Globus pallidus (tissue), 1 donor: ENCODE results near the gene ZNF223.

Experiments
- DNase-seq: peaks from one replicate; pipeline ENCODE4 v3.0.0-alpha.2; 2015; ENCODE audit warnings: low spot score

ZNF223 gene

DNA sequence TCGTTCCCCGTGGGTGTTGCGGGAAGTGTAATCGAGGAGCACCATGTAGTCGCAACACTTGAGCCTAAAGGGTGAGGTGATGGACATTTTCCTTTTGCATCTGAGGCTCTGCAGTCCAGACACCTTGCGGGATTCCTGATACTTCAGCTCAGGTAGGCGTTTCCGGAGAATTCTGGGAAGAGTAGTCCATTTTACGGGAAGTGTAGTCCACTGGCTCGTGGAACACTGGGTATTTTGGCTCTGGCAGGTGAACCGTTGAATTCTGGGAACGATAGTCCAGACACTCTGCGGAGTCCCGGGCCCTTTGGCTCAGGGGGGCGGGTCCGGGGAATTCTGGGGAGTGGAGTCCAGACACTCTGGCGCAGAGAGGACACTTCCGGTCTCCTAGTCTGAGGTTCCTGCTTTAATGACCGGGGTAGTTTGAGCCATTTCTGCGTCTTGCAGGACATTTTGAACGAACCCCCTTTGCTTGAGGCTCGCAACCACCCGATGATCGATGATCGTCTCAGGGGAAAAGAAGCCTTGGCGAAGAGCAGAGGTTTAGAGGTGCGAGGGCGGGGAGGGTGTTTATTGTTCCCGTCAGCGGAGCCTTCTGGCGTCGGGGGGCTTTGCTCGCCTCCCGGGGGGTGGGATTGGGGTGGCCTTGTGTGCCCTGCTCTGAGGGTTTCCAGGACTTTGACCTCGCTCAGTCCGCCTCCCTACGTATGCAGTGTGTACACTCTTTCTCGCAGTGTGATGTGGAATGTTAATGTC is at the start of gene ZNF223:
TSS of gene ZNF223 (plus strand) at position 387 of the 753 bp plus-strand sequence. CDS start 3,141 bp downstream, outside the sequence.
- peak; percentile 98 for DNase-seq

DNA sequence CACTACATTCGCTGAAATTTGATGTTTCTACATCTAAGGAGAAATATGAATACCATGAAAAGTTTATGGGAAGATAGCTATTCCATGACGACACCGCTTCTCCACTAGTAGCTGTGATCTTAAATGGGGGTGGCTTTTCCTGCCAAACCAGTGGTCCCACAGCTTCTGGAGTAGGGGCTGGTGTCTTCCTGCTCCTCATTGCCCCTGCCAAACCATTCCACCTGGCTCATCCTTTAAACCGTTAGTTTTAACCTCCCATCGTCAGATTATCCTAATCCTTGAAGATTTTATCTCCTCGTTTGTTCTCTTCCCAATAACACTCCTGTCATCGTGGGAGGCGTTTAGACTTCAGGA is 49.6 kb upstream of the ZNF223 start:
- DNase-seq: no peak

DNA sequence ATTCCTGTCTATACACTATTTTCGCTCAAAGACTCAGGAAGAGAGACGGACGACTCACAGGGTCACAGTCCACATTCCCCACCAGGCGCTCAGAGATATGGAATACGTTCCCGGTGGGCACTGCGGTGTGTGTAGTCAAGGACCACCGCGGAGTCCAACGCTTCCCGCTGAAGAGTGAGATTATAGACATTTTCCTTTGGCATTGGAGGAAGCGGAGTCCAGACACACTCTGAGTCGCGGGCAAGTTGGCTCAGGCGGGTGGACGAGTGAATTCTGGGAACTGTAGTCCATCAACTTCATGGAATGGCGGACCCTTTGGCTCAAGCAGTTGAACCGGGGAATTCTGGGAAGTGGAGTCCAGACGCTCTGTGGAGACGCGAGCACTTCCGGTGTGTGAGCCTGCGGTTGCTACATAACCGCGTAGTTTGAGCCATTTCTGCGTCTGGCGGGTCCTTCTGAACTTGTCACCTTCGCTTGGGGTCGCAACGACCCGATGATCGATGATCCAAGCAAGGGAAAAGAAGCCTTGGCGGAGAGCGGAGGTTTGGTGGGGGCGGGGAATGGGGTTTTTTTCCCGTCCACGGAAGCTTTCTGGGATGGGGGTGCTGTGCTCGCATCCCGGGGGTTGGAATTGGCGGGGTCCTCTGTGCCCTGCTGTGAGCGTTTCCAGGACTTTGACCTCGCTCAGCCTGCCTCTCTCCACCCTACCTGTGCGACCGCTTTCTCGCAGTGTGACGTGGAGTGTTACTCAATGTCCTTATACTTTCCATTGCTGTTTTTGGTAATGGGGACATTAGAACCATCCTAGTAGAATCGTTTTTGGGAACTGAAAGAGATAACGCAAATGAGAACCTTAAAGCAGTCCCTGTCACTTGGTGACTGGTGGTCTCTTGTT is 49.0 kb upstream of the ZNF223 start, which contains the start of gene ZNF230:
TSS of gene ZNF230 (plus strand) at position 392 of the 895 bp plus-strand sequence. CDS start 4,122 bp downstream, outside the sequence.
- DNase-seq: peak; percentile 96

DNA sequence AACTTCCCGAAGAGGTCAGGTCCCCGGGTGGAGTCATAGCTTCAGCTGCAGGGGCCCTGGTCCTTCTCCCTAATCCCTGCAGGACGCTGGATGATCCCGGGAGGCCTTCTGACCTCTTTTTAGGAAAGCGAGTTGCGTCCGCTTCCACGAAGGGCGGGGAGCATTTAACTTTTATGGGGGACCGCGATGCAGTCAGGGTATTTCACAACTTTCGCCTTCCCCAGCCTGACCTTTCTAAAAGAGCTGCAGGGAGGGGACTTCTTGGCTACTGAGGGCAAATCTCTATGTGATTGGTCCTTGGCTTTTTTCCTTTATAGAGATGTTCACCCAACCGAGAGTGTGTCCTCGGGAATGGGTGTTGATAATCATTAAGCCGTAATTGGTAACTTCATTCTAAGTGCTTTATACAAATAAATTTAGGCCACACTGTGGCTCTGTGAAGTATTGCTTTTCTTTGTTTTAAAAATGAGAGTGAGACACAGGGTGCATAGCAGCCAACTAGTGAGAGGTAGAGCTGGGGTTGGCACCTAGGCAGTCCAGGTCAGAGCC is 48.3 kb upstream of the ZNF223 start:
- DNase-seq: peak; percentile 1

DNA sequence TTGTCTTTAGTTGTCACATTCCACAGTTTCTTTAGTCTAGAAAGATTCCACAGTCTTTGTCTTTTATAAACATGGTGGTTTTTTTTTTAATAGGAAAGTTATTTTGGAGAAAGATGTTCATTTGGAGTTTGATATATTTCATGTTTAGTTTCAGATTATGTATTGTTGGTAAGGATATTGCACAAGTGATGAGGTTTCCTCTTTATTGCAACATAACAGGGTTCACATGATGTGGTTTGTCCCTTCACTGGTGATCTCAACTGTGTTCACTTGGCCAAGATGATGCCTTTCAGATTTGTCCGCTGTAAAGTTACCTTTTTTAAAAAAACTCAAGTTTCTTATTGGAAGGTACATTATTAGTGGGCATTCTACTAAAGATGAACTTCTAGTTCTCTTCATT is 45.9 kb upstream of the ZNF223 start:
- no peak for DNase-seq

DNA sequence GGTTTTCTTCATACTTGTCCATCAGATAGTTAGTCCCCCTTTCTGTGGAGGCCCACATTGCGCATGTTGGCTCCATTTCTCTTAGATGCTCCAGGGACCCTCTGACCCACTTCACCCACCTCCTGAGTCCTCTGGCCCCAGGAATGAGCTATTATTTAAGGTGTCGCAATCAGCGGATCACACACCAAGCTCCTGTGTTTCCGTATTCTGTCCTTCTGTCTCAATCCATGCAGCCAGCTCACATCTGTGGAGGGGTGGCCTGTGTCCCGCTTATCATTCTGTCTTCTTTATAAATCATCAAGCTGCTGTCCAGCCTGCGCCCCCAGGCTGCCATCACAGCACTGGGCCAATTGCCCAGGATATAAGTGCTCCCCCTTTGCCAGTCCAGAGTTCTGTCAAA is 44.4 kb upstream of the ZNF223 start:
- no peak for DNase-seq

DNA sequence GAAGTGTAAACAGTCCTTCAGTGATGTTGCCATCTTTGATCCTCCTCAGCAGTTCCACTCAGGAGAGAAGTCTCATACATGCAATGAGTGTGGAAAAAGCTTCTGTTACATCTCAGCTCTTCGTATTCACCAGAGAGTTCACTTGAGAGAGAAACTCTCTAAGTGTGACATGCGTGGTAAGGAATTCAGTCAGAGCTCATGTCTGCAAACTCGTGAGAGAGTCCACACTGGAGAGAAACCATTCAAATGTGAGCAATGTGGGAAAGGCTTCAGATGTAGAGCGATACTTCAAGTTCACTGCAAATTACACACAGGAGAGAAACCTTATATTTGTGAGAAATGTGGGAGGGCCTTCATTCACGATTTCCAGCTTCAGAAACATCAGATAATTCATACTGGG is 41.4 kb upstream of the ZNF223 start:
- DNase-seq: no peak

DNA sequence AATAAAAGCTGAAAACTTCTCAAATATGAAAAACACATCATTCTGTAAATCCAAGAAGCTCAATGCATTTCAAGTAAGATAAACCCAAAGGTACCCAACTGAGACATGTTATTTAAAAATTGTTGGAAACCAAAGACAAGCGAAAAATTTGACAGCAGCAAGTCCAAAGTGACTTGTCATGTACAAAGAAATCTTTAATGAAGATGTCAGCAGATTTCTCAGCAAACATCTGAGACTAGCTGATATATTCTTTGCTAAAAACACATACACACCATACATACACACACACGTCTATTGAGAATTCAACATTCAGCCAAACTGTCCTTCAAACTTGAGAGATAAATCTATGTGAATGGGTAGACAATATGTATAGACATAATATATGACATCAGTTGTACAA is 32.3 kb upstream of the ZNF223 start:
- no peak for DNase-seq

DNA sequence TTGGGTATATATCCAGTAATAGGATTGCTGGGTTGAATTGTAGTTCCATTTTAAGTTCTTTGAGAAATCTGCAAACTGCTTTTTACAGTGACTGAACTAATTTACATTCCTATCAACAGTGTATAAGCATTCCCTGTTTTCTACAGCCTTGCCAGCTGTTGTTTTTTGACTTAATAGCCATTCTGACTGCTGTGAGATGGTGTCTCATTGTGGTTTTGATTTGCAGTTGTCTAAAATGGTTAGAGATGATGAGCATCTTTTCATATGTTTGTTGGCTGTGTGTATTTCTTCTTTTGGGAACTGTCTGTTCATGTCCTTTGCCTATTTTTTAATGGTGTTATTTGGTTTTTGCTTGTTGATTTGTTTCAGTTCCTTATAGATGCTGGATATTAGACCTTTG is 30.6 kb upstream of the ZNF223 start:
- DNase-seq: no peak

DNA sequence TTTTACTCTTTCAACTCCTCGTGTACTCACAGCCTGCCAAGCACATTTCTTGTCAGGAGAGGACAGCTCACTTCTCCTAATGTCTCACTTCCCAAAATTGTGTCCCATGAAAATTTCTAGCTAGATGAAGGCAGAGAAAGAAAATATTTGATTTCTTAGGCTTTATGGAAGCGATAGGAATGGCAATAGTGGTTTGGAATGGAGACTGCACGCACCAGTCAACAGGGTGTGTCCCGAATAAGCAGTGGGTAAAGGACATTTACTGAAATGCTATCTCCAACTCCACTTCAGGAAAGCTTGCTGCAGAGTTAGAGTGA is 27.0 kb upstream of the ZNF223 start:
- no peak for DNase-seq

DNA sequence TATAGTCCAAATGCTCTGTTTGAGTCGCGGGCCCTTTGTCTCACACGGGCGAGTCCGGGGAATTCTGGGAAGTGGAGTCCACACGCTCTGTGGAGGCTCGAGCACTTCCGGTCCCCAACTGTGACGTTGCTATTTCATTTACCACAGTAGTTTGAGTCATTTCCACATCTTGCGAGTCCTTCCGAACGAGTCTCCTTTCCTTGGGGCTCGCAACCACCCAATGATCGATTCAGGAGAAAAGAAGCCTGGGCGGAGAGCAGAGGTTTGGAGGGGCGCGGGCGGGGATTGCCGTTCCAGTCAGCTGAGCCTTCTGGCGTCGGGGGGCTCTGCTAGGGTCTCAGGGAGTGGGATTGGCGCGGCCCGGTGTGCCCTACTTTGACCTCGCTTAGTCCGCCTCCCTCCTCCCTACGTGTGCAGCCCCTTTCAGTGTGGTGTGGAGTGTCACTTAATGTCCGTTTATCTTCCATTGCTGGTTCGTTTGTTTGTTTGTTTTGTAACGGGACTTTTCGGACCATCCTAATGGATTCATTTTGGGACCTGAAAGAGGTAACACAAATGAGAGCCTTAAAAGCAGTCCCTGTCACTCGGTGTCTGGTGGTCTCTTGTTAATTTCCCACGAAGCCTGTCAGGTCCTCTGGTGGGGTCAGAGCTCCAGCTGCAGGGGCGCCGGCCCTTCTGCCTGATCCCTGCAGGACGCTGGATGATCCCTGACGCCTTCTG is 26.5 kb upstream of the ZNF223 start, which contains the start of gene ZNF222:
TSS of gene ZNF222 (plus strand) at position 163 of the 720 bp plus-strand sequence. CDS start at position 221, 58 bp downstream.
- peak; percentile 85 for DNase-seq

DNA sequence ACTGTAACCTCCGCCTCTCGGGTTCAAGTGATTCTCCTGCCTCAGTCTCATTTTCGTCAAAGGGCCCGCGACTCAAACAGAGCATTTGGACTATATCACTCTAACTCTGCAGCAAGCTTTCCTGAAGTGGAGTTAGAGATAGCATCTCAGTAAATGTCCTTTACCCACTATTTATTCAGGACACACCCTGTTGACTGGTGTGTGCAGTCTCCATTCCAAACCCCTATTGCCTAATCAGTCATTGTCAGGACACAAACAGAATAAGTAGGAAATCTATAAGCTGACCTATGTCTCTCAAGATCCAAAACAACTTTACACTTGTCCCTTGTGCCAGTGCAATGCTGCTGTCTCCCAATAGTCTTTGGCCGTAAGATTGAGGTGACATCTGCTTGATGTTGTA is 25.2 kb upstream of the ZNF223 start:
- DNase-seq: no peak

DNA sequence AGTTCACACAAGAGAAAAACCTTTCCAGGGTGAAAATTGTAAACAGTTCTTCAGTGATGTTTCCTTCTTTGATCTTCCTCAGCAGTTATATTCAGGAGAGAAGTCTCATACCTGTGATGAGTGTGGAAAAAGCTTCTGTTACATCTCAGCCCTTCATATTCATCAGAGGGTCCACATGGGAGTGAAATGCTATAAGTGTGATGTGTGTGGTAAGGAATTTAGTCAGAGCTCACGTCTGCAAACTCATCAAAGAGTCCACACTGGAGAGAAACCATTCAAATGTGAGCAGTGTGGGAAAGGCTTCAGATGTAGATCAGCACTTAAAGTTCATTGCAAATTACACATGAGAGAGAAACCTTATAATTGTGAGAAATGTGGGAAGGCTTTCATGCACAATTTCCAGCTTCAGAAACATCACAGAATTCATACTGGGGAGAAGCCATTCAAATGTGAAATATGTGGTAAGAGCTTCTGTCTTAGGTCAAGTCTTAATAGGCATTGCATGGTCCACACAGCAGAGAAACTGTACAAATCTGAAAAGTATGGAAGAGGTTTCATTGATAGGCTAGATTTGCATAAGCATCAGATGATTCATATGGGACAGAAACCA is 19.7 kb upstream of the ZNF223 start:
- DNase-seq: no peak

DNA sequence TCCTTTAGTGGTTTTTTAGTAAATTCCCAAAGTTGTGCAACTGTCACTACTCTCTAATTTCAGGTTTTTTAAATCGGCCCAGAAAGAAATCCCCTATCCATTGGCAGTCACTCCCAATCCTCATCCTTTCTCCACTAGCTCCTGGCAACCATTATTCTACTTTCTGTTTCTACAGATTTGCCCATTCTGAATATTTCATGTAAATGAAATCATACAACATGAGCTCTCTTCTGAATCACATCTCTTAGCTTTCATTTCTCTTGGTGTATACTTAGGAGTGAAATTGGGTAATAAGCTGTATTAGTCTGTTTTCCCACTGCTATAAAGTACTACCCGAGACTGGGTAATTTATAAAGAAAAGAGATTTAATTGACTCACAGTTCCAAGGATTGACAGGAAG is 9.7 kb upstream of the ZNF223 start:
- no peak for DNase-seq

DNA sequence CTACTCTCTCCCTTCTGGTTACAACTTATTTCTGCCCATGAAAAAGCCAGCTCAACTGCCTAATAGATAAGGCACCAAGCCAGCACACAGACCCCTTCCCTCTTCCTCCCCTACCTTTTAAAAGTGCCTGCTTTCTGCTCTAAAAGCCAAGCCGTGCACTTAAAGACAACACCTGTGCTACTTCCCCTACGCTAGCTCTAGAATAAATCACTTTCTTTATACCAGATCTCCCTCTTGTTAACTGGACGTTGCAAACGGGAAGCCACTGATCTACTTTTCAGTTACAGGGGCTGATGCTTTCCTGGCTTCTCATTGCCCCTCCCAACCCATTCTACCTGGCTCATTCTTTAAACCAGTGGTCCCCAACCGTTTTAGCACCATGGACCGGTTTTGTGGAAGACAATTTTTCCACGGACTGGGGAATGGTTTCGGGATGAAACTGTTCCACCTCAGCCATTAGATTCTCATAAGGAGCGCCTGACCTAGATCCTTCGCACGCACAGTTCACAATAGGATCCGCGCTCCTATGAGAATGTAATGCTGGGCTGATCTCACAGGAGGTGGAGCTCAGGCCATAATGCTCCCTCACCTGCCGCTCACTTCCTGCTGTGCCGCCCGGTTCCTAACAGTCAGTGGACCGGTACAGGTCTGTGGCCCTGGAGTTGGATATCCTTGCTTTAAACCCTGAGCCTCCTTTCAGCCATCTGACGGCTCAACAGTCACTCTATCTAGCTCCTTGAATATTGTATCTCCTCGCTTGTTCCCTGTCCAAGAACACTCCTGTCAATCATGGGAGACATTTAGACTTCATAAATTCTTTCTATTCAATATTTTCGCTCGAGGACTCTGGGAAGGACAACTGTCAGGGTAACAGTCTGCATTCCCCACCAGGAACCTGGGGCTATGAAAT is 841 bp upstream of the ZNF223 start:
- DNase-seq: peak; percentile 11

DNA sequence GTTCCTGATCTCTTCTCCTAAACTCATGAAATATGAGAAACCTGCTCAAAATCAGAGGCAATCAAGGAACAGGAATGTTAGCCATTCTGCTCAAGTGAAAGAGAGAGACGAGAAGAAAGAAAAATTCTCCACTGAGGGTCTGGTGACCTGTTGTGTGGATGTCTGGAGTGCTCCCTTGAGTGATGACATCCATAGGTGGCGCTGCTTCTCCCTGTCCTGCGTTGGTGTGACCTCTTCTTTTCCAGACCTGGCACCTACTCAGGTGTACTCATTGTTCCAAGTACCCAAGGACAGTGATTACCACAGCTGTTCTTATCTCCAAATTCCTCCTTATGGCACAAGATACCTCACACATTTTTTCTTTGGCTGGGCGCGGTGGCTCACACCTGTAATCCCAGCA is 4.0 kb downstream of the ZNF223 start:
- DNase-seq: no peak

DNA sequence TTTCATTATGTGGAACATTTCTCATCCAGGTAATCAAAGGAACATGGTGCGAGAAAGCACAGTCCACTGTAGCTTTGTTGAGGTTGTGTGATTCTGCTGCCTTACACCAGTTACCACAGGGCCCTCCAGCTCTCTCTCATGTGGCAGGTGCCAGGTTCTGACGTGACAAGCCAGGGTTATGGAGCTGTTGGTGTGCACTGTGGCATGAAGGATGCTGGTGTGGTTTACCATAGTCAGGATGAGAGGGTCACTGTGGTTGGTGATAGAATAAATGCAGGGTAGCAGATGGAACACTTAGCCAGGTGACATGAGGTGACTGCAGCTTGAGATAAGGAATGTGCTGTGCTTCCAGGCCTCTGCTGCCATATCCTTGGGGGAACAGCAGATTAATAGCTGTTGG is 7.4 kb downstream of the ZNF223 start:
- DNase-seq: no peak

DNA sequence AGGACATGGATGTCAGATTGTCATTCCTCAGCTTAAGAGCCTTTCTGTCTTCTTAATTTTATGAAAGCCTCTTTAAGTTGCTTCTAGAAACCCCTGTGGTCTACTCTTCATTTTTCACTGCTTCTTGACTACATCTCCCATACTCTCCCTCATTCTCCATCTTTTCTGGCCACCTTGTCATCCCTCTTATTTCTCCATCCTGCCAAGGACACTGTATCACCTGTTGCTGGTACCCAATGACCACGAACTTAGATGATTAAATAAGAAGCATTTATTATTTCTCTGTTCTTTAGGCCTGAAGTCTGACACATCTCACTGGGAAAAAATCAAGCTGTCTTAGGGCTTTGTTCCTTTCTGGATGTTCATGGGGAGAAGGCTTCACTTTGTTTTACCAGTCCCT is 9.2 kb downstream of the ZNF223 start:
- DNase-seq: no peak

DNA sequence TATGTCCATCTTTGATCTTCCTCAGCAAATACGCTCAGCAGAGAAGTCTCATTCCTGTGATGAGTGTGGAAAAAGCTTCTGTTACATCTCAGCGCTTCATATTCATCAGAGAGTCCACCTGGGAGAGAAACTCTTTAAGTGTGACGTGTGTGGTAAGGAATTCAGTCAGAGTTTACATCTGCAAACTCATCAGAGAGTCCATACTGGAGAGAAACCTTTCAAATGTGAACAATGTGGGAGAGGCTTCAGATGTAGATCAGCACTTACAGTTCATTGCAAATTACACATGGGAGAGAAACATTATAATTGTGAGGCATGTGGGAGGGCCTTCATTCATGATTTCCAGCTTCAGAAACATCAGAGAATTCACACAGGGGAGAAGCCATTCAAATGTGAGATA is 14.5 kb downstream of the ZNF223 start:
- no peak for DNase-seq

DNA sequence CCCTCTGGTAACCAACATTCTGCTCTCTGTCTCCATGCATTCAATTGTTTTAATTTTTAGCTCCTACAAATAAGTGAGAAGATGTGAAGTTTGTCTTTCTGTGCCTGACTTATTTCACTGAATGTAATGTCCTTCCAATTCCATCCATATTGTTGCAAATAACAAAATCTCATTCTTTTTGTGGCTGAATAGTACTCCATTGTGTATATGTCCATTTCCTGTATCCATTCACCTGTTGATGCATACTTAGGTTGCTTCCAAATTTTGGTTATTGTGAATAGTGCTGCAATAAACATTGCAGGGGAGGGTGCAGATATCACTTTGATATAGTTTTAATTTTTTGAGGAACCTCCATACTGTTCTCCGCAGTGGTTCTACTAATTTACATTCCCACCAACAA is 17.6 kb downstream of the ZNF223 start:
- DNase-seq: no peak
